Tibial nerve (tissue), 4 donors: ENCODE data around the gene EXD1.

Source experiments
- EP300 ChIP-seq, 2 donors: sonication (generic); formaldehyde crosslinking; IDR thresholded peaks; one replicate each; pipeline ENCODE4 v1.6.1; 2017; ENCODE audit warnings: antibody characterized with exemption in 2 of 2, mild to moderate bottlenecking in 1 of 2
- POLR2A ChIP-seq, 2 donors: fragments of 450-650 bp; IDR thresholded peaks; one replicate each; pipeline ENCODE4 v1.6.1; 2017; ENCODE audit warnings: antibody characterized with exemption in 2 of 2, mild to moderate bottlenecking in 2 of 2, moderate library complexity in 2 of 2
- TF ChIP-seq, protein P1 (sequence below), 5 experiments: fragments of 200-600 bp in 3 of 5; fragments of 450-650 bp in 2 of 5; sonication (generic) in 3 of 5; IDR thresholded peaks; one replicate each; pipeline ENCODE4 v1.5.1; 2016 to 2019; ENCODE audit warnings: antibody characterized with exemption in 5 of 5, mild to moderate bottlenecking in 3 of 5, moderate library complexity in 2 of 5

DNA sequence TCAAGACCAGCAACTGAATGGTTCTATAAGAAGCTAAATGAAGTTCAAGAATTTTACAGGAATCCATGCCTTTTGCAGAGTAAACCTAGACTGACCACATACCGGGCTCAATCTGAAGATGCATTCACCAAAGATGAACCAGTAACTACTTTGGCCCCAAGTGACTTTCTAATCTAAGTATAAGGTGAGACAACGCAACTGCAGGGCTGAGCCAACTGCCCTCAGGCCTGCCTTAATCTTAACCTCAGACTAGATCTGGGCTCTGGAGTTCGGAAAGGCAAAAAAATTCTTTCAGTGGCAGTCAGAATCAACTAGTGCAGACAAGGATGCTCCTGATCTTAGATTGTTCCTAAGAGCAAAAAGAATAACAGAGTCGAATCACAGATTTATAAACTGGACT is 48.3 kb downstream of the EXD1 start:
- TF ChIP-seq, protein P1, sequence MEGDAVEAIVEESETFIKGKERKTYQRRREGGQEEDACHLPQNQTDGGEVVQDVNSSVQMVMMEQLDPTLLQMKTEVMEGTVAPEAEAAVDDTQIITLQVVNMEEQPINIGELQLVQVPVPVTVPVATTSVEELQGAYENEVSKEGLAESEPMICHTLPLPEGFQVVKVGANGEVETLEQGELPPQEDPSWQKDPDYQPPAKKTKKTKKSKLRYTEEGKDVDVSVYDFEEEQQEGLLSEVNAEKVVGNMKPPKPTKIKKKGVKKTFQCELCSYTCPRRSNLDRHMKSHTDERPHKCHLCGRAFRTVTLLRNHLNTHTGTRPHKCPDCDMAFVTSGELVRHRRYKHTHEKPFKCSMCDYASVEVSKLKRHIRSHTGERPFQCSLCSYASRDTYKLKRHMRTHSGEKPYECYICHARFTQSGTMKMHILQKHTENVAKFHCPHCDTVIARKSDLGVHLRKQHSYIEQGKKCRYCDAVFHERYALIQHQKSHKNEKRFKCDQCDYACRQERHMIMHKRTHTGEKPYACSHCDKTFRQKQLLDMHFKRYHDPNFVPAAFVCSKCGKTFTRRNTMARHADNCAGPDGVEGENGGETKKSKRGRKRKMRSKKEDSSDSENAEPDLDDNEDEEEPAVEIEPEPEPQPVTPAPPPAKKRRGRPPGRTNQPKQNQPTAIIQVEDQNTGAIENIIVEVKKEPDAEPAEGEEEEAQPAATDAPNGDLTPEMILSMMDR (IDR thresholded peaks at IDR 0.05), result no peak
- no peak for TF ChIP-seq POLR2A (IDR thresholded peaks at IDR 0.05)
- no peak for TF ChIP-seq EP300 (IDR thresholded peaks at IDR 0.05)
